PFSK-1 (cell line): Measurements from ENCODE around the gene HOXA4.

Source experiments
- FOXP2 ChIP-seq: optimal IDR thresholded peaks from 2 replicates; pipeline ENCODE3; 2011; ENCODE audit warnings: borderline replicate concordance, control low read depth, inconsistent platforms; ENCODE audit not compliant: insufficient read depth; ENCODE audit errors: extremely low read length, extremely low read depth
- POLR2AphosphoS5 ChIP-seq: IDR thresholded peaks from 2 replicates; pipeline ENCODE4 v1.6.1; 2012; ENCODE audit warnings: low read depth, mild to moderate bottlenecking, control low read depth, low read length, moderate library complexity
- REST ChIP-seq, 2 experiments: IDR thresholded peaks; 2 replicates each; pipeline versions ENCODE4 v1.6.1 to v1.8.0; 2011 to 2012; ENCODE audit warnings: low read depth in 2 of 2, low read length in 2 of 2, control low read depth in 1 of 2, inconsistent platforms in 1 of 2, mild to moderate bottlenecking in 1 of 2, moderate library complexity in 1 of 2; ENCODE audit not compliant: insufficient read depth in 1 of 2
- SIN3A ChIP-seq: IDR thresholded peaks from 2 replicates; pipeline ENCODE4 v1.6.1; 2012; ENCODE audit warnings: mild to moderate bottlenecking, low read length, moderate library complexity, borderline replicate concordance; ENCODE audit not compliant: insufficient read depth
- TAF1 ChIP-seq: IDR thresholded peaks from 2 replicates; pipeline ENCODE4 v1.6.1; 2012; ENCODE audit warnings: low read length, control low read depth, borderline replicate concordance; ENCODE audit not compliant: insufficient read depth

DNA sequence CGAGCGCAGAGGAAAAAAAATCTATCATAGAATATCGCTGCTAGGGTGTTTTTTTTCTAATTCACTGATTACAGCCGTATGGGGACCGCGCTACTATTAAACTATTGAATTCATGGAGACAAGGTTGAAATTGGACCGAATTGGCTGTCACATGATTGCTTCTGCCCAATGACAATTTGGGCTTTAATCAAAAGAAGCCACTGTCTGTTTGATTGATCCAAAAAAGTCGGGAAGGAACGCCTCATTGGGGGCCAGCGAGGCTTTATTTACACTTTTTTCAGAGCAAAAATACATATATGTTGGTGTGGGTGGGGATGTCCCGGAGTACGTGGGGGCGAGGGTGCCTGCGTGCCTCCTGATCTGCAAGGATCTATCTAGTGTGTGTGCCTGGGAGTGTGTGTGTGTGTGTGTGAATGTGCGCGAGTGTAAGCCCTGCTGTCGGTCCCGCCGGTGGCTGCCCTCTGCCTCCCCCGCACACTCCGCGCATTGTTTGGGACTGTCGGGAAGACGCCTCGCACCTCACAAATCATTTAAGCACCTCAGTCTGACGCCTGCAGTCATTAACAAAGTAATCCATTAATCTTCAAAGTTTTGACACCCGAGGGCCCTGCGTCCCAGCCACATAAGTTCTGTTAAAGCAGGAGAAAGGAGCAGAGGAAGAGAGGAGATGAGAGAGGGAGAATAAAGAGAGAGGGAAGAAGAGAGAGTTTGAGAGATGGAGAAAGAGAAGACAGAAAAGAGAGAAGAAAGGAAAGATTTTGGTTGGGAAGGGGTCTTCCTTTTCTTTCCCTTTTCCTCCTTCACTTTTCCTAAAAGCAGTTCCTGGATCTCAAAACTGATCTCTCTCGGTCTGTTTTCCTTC, 27.7 kb downstream of the HOXA4 start, which contains the start of gene HOXA2:
- TF ChIP-seq POLR2AphosphoS5 (no peak), TAF1 (no peak), REST (IDR thresholded peaks at IDR 0.05; ENCODE audit: insufficient read depth in 1 of 2, low read depth in 2 of 2, low read length in 2 of 2) (no peak), SIN3A (no peak), FOXP2 (no peak)
